Measurements from ENCODE around the gene KIF14.

KIF14 gene, protein sequence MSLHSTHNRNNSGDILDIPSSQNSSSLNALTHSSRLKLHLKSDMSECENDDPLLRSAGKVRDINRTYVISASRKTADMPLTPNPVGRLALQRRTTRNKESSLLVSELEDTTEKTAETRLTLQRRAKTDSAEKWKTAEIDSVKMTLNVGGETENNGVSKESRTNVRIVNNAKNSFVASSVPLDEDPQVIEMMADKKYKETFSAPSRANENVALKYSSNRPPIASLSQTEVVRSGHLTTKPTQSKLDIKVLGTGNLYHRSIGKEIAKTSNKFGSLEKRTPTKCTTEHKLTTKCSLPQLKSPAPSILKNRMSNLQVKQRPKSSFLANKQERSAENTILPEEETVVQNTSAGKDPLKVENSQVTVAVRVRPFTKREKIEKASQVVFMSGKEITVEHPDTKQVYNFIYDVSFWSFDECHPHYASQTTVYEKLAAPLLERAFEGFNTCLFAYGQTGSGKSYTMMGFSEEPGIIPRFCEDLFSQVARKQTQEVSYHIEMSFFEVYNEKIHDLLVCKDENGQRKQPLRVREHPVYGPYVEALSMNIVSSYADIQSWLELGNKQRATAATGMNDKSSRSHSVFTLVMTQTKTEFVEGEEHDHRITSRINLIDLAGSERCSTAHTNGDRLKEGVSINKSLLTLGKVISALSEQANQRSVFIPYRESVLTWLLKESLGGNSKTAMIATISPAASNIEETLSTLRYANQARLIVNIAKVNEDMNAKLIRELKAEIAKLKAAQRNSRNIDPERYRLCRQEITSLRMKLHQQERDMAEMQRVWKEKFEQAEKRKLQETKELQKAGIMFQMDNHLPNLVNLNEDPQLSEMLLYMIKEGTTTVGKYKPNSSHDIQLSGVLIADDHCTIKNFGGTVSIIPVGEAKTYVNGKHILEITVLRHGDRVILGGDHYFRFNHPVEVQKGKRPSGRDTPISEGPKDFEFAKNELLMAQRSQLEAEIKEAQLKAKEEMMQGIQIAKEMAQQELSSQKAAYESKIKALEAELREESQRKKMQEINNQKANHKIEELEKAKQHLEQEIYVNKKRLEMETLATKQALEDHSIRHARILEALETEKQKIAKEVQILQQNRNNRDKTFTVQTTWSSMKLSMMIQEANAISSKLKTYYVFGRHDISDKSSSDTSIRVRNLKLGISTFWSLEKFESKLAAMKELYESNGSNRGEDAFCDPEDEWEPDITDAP (N-terminal part only)

DNA sequence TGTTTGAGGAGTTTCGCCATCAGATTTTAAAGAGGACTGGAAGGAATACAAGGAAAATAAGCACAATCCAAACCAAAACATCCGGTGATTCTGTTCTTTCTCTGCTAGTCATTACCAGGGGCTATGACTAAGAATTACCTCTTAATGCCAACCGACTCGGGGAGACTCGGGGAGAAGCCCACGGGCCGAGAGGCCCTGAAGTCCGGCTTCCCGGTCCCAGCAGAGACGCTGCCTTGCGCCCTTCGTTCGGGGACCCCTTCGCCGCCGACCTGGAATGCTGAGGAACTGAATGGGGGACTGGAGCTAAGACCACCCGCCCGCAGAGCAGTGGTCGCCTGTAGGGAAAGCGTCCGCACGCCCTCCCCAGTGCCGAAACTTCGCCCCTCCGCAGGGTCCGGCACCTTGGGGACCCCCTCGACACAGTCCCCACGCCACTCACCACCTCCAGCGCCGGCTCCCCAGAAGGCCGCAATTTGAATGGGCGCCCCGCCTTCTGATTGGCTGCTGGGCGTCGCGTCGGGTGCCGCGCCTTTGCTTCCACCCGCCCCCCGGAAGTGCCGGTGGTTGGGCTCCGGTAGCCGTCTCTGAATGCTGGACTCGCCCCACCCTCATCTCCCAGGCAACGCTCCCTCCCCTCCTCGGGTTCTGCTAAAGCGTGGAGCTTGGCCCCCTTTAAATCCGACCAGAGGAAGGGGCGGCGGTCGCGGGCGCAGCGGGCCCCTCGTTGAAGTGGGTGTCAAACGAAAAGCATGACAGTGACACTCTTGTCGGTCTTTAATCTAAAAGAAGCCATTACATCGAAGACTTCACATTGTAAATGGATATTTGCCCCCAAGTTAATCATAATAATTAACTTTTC, at the start of gene KIF14:
TSS of gene KIF14 (minus strand) at position 479 of the 859 bp plus-strand sequence. CDS start 2,028 bp downstream, outside the sequence.
- no peaks in the 10 kb centered on the region for H3K9me3 ChIP-seq (ENCODE audit: low read depth, low read length)
- peak within 1 kb of the TSS; percentile 89 for H3K9ac ChIP-seq (ENCODE audit: insufficient read length)
- peaks cover 24% of the 10 kb centered on the region for H3K36me3 ChIP-seq (ENCODE audit: insufficient read depth, low read length)
- H3K27ac ChIP-seq: peak within 1 kb of the TSS; percentile 32; the same call in 1 of the 2 replicates
- peak within 1 kb of the TSS; percentile 90 for H3K4me3 ChIP-seq
- TF ChIP-seq FOXP2 (optimal IDR thresholded peaks at IDR 0.05; ENCODE audit: control extremely low read depth, extremely low read length, insufficient read depth) (no peak), EZH2 (IDR thresholded peaks at IDR 0.05) (no peak), POLR2AphosphoS5 (IDR thresholded peaks at IDR 0.05; ENCODE audit: borderline replicate concordance, low read depth, low read length) (no peak; the same call in 1 of the 2 replicates)
- peak; percentile 47 for DNase-seq (ENCODE audit: low read depth, low spot score)

DNA sequence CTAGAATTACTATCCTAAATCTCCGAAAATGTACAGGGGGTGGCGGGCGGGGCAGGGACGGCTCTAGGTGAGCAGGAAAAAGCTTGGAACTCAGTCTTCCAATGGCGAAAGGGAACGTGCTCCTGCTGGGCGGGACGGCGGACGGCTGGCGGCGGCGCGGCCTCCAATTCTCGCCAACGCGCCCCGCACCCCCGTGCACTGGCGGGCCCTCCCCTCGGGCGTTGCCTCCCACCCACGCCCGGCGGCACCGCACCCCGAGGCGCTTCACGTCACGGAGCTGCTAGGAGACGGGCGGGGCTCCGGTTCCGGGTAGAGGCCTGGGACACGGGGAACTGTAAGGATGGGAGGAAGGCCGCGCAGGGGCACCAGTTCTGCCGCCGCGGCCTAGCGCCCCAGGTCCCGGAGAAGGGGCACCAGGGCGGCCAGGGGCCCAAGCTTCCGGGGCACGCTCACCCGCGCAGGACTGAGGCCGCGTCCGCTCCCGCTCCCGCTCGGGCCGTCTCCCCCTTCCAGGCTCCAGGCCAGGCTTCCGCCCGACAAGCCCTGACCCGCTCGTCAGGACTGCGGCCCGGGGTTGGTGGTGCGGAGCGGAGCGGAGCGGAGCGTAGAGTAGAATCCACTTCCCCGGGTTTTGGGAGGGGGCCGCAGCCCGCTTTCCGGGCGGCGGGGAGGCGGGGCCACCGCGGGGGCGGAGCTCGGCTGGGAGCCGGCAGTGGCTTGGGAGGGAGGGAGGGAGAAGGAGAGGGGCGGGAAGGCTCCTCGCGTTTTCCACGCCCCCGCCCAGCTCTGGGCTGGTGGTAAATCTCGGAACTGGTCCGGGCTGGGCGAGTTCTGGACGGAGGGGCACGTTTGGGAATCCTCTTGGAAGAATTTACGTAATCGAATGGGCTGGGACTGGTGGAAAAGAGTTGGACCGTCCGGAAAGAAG, 49.0 kb upstream of the KIF14 start, which contains the start of gene DDX59:
TSS of gene DDX59 (minus strand) at position 594 of the 928 bp plus-strand sequence. CDS start 3,167 bp downstream, outside the sequence.
- Histone ChIP-seq H3K4me3 (peak within 1 kb of the TSS; percentile 97), H3K9me3 (ENCODE audit: low read depth, low read length) (no peaks in the 10 kb centered on the region), H3K36me3 (ENCODE audit: insufficient read depth, low read length) (peaks cover 6% of the 10 kb centered on the region; the same call in 1 of the 2 replicates), H3K9ac (ENCODE audit: insufficient read length) (peak within 1 kb of the TSS; percentile 99), H3K27ac (peak within 1 kb of the TSS; percentile 98)
- peak; percentile 64 for DNase-seq (ENCODE audit: low read depth, low spot score)
- TF ChIP-seq EZH2 (IDR thresholded peaks at IDR 0.05): no peak
- TF ChIP-seq POLR2AphosphoS5 (IDR thresholded peaks at IDR 0.05; ENCODE audit: borderline replicate concordance, low read depth, low read length): peak; percentile 81
- no peak for TF ChIP-seq FOXP2 (optimal IDR thresholded peaks at IDR 0.05; ENCODE audit: control extremely low read depth, extremely low read length, insufficient read depth)

DNA sequence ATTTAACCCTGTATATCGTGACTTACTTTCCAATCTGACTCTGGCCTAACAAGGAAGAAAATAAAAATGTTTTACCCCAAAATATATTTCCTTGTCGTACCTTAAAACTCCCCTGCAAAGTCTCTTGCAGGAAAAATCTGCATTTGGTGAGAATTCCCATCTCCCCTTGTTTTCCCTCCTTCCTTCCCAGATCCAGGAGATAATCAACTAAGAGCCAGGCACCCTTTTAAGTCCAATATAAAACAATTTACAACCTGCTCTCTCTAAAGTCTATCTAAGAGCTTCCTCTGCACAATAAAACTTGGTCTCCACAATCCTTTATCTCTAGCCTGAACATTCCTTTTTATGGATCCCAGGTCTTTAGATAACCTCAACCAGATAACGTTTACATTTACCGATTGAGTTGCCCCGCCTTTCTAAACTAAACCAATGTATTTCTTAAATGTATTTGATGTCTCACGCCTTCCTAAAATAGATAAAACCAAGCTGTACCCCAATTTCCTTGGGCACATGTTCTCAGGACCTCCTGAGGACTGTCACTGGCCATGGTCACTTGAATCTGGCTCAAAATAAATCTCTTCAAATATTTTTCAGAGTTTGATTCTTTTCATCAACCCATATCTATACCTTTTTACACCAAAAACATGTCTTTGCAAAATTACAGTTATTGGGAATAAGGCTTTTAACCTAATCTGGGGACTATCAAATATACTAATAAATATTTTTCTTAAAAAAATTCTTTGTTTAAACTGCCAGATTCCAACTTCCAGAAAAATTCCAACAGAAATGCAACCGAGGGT, 48.2 kb upstream of the KIF14 start:
- TF ChIP-seq FOXP2 (optimal IDR thresholded peaks at IDR 0.05; ENCODE audit: control extremely low read depth, extremely low read length, insufficient read depth) (no peak), EZH2 (IDR thresholded peaks at IDR 0.05) (no peak)
- no peak for DNase-seq (ENCODE audit: low read depth, low spot score)
- peaks cover 6% of the 10 kb centered on the region; the same call in 1 of the 2 replicates for H3K36me3 ChIP-seq (ENCODE audit: insufficient read depth, low read length)
- H3K9me3 ChIP-seq (ENCODE audit: low read depth, low read length): no peaks in the 10 kb centered on the region
- peak overlapping the region; percentile 99 for H3K9ac ChIP-seq (ENCODE audit: insufficient read length)
- H3K4me3 ChIP-seq: peak overlapping the region; percentile 97
- peak overlapping the region; percentile 98; the same call in 1 of the 2 replicates for H3K27ac ChIP-seq

DNA sequence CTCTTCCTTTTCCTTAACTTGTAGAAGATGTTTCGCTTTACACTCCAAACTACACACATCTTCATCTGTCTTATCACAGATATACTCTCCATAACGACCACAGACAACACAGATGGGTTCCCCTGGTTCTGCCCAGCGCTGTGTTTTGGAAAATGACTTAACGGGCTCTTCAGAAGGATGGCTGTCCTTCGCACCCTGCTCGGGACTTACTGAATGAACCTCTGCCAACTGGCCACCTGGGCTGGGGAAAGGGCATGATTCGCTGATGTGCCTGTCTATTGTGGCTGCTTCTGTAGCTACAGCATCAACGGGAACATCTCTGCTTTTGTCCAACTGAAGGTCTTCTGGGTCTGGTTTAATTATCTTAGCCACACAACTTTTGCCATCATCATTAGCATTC, 45.8 kb upstream of the KIF14 start:
- DNase-seq (ENCODE audit: low read depth, low spot score): no peak
- TF ChIP-seq FOXP2 (optimal IDR thresholded peaks at IDR 0.05; ENCODE audit: control extremely low read depth, extremely low read length, insufficient read depth): no peak
- H3K27ac ChIP-seq: 0 out of 2 replicates have a peak overlapping the region, but pooled peaks have one; percentile 22
- H3K36me3 ChIP-seq (ENCODE audit: insufficient read depth, low read length): peaks cover 14% of the 10 kb centered on the region; the same call in 1 of the 2 replicates
- H3K9me3 ChIP-seq (ENCODE audit: low read depth, low read length): no peaks in the 10 kb centered on the region
- H3K9ac ChIP-seq (ENCODE audit: insufficient read length): no peak overlapping the region
- H3K4me3 ChIP-seq: no peak overlapping the region

DNA sequence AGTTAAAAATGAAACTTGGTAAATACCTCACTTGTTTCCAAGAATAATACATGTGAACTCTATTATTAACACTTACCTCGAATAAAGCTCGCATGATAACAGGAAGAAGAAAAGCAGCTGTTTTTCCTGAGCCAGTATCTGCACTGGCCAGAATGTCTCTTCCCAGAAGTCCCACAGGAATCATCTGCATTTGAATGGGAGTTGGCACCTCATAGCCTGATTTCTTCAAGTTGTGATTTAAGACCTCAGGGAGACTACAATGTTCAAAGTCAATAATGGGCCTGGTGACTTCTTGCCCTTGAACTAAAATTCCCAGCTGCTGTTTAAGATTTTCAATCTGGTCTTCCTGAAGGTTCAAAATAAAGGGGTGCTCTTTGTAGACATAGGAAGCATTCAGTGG, 45.3 kb upstream of the KIF14 start:
- Histone ChIP-seq H3K9me3 (ENCODE audit: low read depth, low read length) (no peaks in the 10 kb centered on the region), H3K4me3 (no peak overlapping the region), H3K9ac (ENCODE audit: insufficient read length) (no peak overlapping the region), H3K27ac (0 out of 2 replicates have a peak overlapping the region, but pooled peaks have one; percentile 22), H3K36me3 (ENCODE audit: insufficient read depth, low read length) (peaks cover 15% of the 10 kb centered on the region; the same call in 1 of the 2 replicates)
- no peak for TF ChIP-seq EZH2 (IDR thresholded peaks at IDR 0.05)
- no peak for DNase-seq (ENCODE audit: low read depth, low spot score)

DNA sequence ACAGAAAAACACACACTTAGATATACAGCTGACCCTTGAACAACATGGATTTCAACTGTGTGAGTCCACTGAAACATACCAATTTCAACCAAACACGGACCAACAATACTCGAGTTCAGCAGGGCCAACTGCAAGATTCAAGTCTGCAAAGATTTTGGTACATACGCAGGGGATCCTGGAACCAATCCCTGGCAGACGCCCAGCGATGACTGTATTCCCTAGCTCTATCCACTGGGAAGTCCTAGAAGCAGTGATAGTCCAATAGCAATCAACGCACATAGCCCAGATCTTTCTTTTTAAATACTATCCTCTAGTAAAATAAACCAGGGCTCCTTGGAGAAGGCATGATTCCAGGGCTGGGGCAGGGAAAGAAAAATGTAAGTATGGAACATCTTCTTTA, 40.2 kb upstream of the KIF14 start:
- Histone ChIP-seq H3K36me3 (ENCODE audit: insufficient read depth, low read length) (peaks cover 41% of the 10 kb centered on the region), H3K9ac (ENCODE audit: insufficient read length) (no peak overlapping the region), H3K27ac (no peak overlapping the region), H3K4me3 (no peak overlapping the region), H3K9me3 (ENCODE audit: low read depth, low read length) (no peaks in the 10 kb centered on the region)
- TF ChIP-seq FOXP2 (optimal IDR thresholded peaks at IDR 0.05; ENCODE audit: control extremely low read depth, extremely low read length, insufficient read depth) (no peak), POLR2AphosphoS5 (IDR thresholded peaks at IDR 0.05; ENCODE audit: borderline replicate concordance, low read depth, low read length) (no peak), EZH2 (IDR thresholded peaks at IDR 0.05) (no peak)
- DNase-seq (ENCODE audit: low read depth, low spot score): no peak
